Lower leg skin (tissue), 4 donors: ENCODE data around the gene PITPNM3. TPM values are rescaled to one million over a fixed set of nuclear protein-coding genes. Genes with fewer than 3 reads are reported as not detected.

Experiments used
- DNase-seq, 2 donors: peaks; one replicate each; pipeline ENCODE4 v3.0.0-alpha.2; 2019; ENCODE audit warnings: low spot score in 2 of 2
- H3K4me3 ChIP-seq: fragments of 200-600 bp; sonication (generic); 2 replicates; pipeline ENCODE4 v1.5.1; 2017; ENCODE audit warnings: mild to moderate bottlenecking, low read depth; ENCODE audit not compliant: poor library complexity, severe bottlenecking
- POLR2A ChIP-seq, 2 donors: fragments of 450-650 bp; IDR thresholded peaks; one replicate each; pipeline ENCODE4 v1.6.1; 2016 to 2017; ENCODE audit warnings: antibody characterized with exemption in 2 of 2, mild to moderate bottlenecking in 1 of 2, moderate library complexity in 1 of 2
- WGBS, 2 donors: methylation state at CpG; one replicate each; pipeline ENCODE4 v1.1.5; 2018; 5-methylcytosine and 5-hydroxymethylcytosine counted together
- intact Hi-C: fragments of 100-400 bp; cut with DNase I; formaldehyde crosslinking; loops from one replicate; pipeline ENCODE4 v1.15.0; 2023; ENCODE audit warnings: low total_unique reads
- total RNA-seq, 4 donors: library from RNA; depleted of rRNA; stranded (reverse); fragments of >200 nt; gene quantifications; one replicate each; pipeline ENCODE4 v1.1.0, GENCODE V29; 2016
- TF ChIP-seq, protein P1 (sequence below), 3 donors: fragments of 450-650 bp; IDR thresholded peaks; one replicate each; pipeline ENCODE4 v1.5.1; 2016; ENCODE audit warnings: antibody characterized with exemption in 3 of 3, mild to moderate bottlenecking in 3 of 3, moderate library complexity in 2 of 3

PITPNM3 gene
- total RNA-seq, 4 donors from 2014 or later = 11.9 to 19.5 (median 16.3) TPM

DNA sequence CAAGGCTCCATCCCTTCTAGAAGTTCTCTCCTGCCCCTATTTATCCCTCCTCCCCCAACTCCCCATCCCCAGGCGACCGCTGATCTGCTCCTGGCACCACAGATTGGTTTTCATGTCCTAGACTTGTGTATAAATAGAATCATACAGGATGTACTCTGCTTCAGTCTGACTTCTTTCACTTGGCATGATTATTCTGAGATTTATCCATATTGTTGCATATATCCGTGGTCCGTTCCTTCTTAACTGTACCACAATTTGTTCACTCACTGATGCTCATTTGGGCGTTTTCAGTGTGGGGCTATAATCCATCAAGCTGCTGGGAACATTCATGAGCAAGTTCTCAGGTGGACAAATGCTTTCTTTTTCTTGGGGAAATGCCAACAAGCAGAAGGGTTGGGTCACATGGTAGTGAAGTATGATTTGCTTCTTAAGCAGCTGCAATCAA is 23.9 kb downstream of the PITPNM3 start:
- intact Hi-C loops = no loop called here
- H3K4me3 ChIP-seq = no peak overlapping the region
- TF ChIP-seq POLR2A (IDR thresholded peaks at IDR 0.05) = no peak
- TF ChIP-seq, protein P1, sequence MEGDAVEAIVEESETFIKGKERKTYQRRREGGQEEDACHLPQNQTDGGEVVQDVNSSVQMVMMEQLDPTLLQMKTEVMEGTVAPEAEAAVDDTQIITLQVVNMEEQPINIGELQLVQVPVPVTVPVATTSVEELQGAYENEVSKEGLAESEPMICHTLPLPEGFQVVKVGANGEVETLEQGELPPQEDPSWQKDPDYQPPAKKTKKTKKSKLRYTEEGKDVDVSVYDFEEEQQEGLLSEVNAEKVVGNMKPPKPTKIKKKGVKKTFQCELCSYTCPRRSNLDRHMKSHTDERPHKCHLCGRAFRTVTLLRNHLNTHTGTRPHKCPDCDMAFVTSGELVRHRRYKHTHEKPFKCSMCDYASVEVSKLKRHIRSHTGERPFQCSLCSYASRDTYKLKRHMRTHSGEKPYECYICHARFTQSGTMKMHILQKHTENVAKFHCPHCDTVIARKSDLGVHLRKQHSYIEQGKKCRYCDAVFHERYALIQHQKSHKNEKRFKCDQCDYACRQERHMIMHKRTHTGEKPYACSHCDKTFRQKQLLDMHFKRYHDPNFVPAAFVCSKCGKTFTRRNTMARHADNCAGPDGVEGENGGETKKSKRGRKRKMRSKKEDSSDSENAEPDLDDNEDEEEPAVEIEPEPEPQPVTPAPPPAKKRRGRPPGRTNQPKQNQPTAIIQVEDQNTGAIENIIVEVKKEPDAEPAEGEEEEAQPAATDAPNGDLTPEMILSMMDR (IDR thresholded peaks at IDR 0.05) = no peak
- 59 to 71% methylated on average over 5 of the region's 5 CpGs for WGBS, 2 donors
- no peak for DNase-seq

- H3K4me3 ChIP-seq = no peak overlapping the region
- intact Hi-C loops = no loop called here
- DNase-seq = no peak
- WGBS, 2 donors = 80 to 96% methylated on average over 7 of the region's 7 CpGs
- TF ChIP-seq POLR2A (IDR thresholded peaks at IDR 0.05) = no peak
- TF ChIP-seq, protein P1 (IDR thresholded peaks at IDR 0.05) = no peak
Measured at GRCh38 chr17:6531575-6531974, 24.8 kb downstream of the PITPNM3 start.

- no peak for DNase-seq
- 74 to 76% methylated on average over 5 of the region's 5 CpGs for WGBS, 2 donors
Measured at GRCh38 chr17:6530324-6530920, 25.9 kb downstream of the PITPNM3 start.

GRCh38 chr17:6528557-6528956 is 27.8 kb downstream of the PITPNM3 start:
- 68 to 76% methylated on average over 3 of the region's 3 CpGs for WGBS, 2 donors
- no peak for DNase-seq
- intact Hi-C loops = no loop called here
- H3K4me3 ChIP-seq = no peak overlapping the region
- no peak for TF ChIP-seq POLR2A (IDR thresholded peaks at IDR 0.05)
- TF ChIP-seq, protein P1 (IDR thresholded peaks at IDR 0.05) = no peak

More at GRCh38 chr17:6530324-6530920, 25.9 kb downstream of the PITPNM3 start:
- TF ChIP-seq POLR2A (IDR thresholded peaks at IDR 0.05) = no peak
- TF ChIP-seq, protein P1 (IDR thresholded peaks at IDR 0.05) = no peak
- no peak overlapping the region for H3K4me3 ChIP-seq
- intact Hi-C loops = no loop called here

- intact Hi-C loops = no loop called here
- no peak overlapping the region for H3K4me3 ChIP-seq
- WGBS, 2 donors = 79 to 87% methylated on average over 6 of the region's 6 CpGs
- TF ChIP-seq POLR2A (IDR thresholded peaks at IDR 0.05) = no peak
- TF ChIP-seq, protein P1 (IDR thresholded peaks at IDR 0.05) = no peak
- DNase-seq = no peak
Measured at GRCh38 chr17:6526362-6527152, 29.8 kb downstream of the PITPNM3 start.
